IMR-90 (cell line): ENCODE data around the gene HOXA3. TPM values are rescaled to one million over a fixed set of nuclear protein-coding genes. Genes with fewer than 3 reads are reported as not detected.
A peak's percentile ranks its signal among the peaks of the same experiment; 100 is the strongest.

ENCODE experiments used
- ATAC-seq: fragments of 200-7000 bp; cut with Tn5 transposase; 2 replicates; pipeline ENCODE4 v1.9.1; 2020; ENCODE audit warnings: low read depth, mild to moderate bottlenecking, moderate library complexity
- BruUV-seq: library from RNA; stranded (reverse); fragments of 400-500 nt; replicated peaks from 2 replicates; lab custom pipeline; 2021; lab: Mats Ljungman, UMichigan
- CTCF ChIA-PET: fragments of 300-600 bp; formaldehyde crosslinking; extraction: SDS; loops from one replicate; lab custom pipeline; 2021; ENCODE audit warnings: antibody characterized with exemption; lab: Yijun Ruan, JAX
- POLR2A ChIA-PET: fragments of 300-600 bp; sonication (Branson Sonifier 250); formaldehyde crosslinking; loops from one replicate; lab custom pipeline; 2022; ENCODE audit warnings: antibody characterized with exemption; ENCODE audit not compliant: unreplicated experiment; lab: Charles Lee
- DNase-seq: peaks from one replicate; pipeline ENCODE4 v3.0.0; 2013
- H2AFZ ChIP-seq: replicated peaks from 2 replicates; pipeline ENCODE3; 2013; ENCODE audit warnings: low read length, mild to moderate bottlenecking; ENCODE audit not compliant: poor library complexity
- H2AK5ac ChIP-seq: 2 replicates; pipeline ENCODE4 v1.6.1; 2013; ENCODE audit warnings: low read depth, low read length, inconsistent platforms
- H2AK9ac ChIP-seq: replicated peaks from 2 replicates; pipeline ENCODE3; 2013; ENCODE audit warnings: mild to moderate bottlenecking, low read depth, low read length, moderate library complexity; ENCODE audit not compliant: poor library complexity
- H2BK120ac ChIP-seq: 2 replicates; pipeline ENCODE4 v1.6.1; 2013; ENCODE audit warnings: low read depth, low read length, inconsistent platforms
- H2BK15ac ChIP-seq: 3 replicates; pipeline ENCODE4 v1.6.1; 2013; ENCODE audit warnings: low read depth, low read length, inconsistent platforms
- H2BK20ac ChIP-seq: 2 replicates; pipeline ENCODE4 v1.6.1; 2013; ENCODE audit warnings: low read depth, mild to moderate bottlenecking, inconsistent platforms, low read length, moderate library complexity
- H2BK5ac ChIP-seq: 2 replicates; pipeline ENCODE4 v1.6.1; 2013; ENCODE audit warnings: mild to moderate bottlenecking, low read depth, low read length, inconsistent platforms; ENCODE audit not compliant: poor library complexity, severe bottlenecking
- H3K14ac ChIP-seq: replicated peaks from 2 replicates; pipeline ENCODE4 v1.6.1; 2013; ENCODE audit warnings: low read depth, low read length, inconsistent platforms
- H3K18ac ChIP-seq: 2 replicates; pipeline ENCODE4 v1.6.1; 2013; ENCODE audit warnings: low read depth, low read length, control low read depth
- H3K23ac ChIP-seq: 2 replicates; pipeline ENCODE4 v1.6.1; 2013; ENCODE audit warnings: low read depth, low read length, inconsistent platforms
- H3K27ac ChIP-seq: 2 replicates; pipeline ENCODE4 v1.5.1; 2013; ENCODE audit warnings: mild to moderate bottlenecking, control low read depth, low read length; ENCODE audit not compliant: insufficient read depth
- H3K27me3 ChIP-seq: 2 replicates; pipeline ENCODE4 v1.6.1; 2013; ENCODE audit warnings: low read length; ENCODE audit not compliant: control insufficient read depth, insufficient read depth
- H3K36me3 ChIP-seq: 2 replicates; pipeline ENCODE4 v1.6.1; 2013; ENCODE audit warnings: low read length, mixed read lengths; ENCODE audit not compliant: control insufficient read depth, insufficient read depth
- H3K4ac ChIP-seq: 2 replicates; pipeline ENCODE4 v1.6.1; 2013; ENCODE audit warnings: low read depth, low read length, inconsistent platforms
- H3K4me1 ChIP-seq: 2 replicates; pipeline ENCODE4 v1.6.1; 2013; ENCODE audit warnings: low read length, mixed read lengths; ENCODE audit not compliant: control insufficient read depth, insufficient read depth
- H3K4me2 ChIP-seq: 2 replicates; pipeline ENCODE4 v1.6.1; 2013; ENCODE audit warnings: low read depth, mild to moderate bottlenecking, control low read depth, low read length, moderate library complexity
- H3K4me3 ChIP-seq: 2 replicates; pipeline ENCODE4 v1.5.1; 2013; ENCODE audit warnings: low read depth, mild to moderate bottlenecking, control low read depth, low read length, moderate library complexity; ENCODE audit not compliant: insufficient read depth
- H3K56ac ChIP-seq: 2 replicates; pipeline ENCODE4 v1.6.1; 2013; ENCODE audit warnings: low read length, inconsistent platforms; ENCODE audit not compliant: insufficient read depth; ENCODE audit errors: extremely low read depth
- H3K79me1 ChIP-seq, 2 experiments: 2 replicates each; pipeline ENCODE4 v1.6.1; 2013; ENCODE audit warnings: low read length in 2 of 2, inconsistent platforms in 1 of 2, low read depth in 1 of 2
- H3K9ac ChIP-seq: 2 replicates; pipeline ENCODE4 v1.6.1; 2013; ENCODE audit warnings: low read depth, low read length, control low read depth
- H3K9me1 ChIP-seq: 2 replicates; pipeline ENCODE4 v1.6.1; 2013; ENCODE audit warnings: low read length, inconsistent platforms; ENCODE audit not compliant: insufficient read depth
- H3K9me3 ChIP-seq: 2 replicates; pipeline ENCODE4 v1.6.1; 2013; ENCODE audit warnings: low read length; ENCODE audit not compliant: control insufficient read depth, insufficient read depth
- H4K20me1 ChIP-seq: 2 replicates; pipeline ENCODE4 v1.6.1; 2013; ENCODE audit warnings: low read length, inconsistent platforms; ENCODE audit not compliant: insufficient read depth
- H4K5ac ChIP-seq: 2 replicates; pipeline ENCODE4 v1.6.1; 2013; ENCODE audit warnings: mild to moderate bottlenecking, low read depth, low read length, control low read depth
- H4K8ac ChIP-seq, 2 experiments: 2 replicates each; pipeline ENCODE4 v1.6.1; 2013; ENCODE audit warnings: low read depth in 2 of 2, low read length in 2 of 2, control low read depth in 1 of 2, inconsistent platforms in 1 of 2
- H4K91ac ChIP-seq: 2 replicates; pipeline ENCODE4 v1.6.1; 2013; ENCODE audit warnings: low read depth, low read length, inconsistent platforms; ENCODE audit not compliant: insufficient read depth
- BHLHE40 ChIP-seq: fragments of 150-350 bp; IDR thresholded peaks from 2 replicates; pipeline ENCODE4 v1.6.1; 2016; ENCODE audit warnings: mild to moderate bottlenecking, low read depth, low read length
- CEBPB ChIP-seq: IDR thresholded peaks from 2 replicates; pipeline ENCODE4 v1.6.1; 2012; ENCODE audit warnings: low read depth, low read length, improper control_type of control experiment
- CHD1 ChIP-seq: IDR thresholded peaks from 2 replicates; pipeline ENCODE4 v1.6.1; 2012; ENCODE audit warnings: low read depth, low read length, improper control_type of control experiment
- CTCF ChIP-seq: conservative IDR thresholded peaks from 2 replicates; pipeline ENCODE4 v1.5.1; 2012; ENCODE audit warnings: mild to moderate bottlenecking, low read depth, low read length, improper control_type of control experiment
- FOS ChIP-seq: fragments of 150-350 bp; IDR thresholded peaks from 2 replicates; pipeline ENCODE4 v1.6.1; 2016; ENCODE audit warnings: low read depth, low read length
- MAFK ChIP-seq: IDR thresholded peaks from 2 replicates; pipeline ENCODE4 v1.6.1; 2012; ENCODE audit warnings: low read depth, low read length, improper control_type of control experiment
- MAZ ChIP-seq: IDR thresholded peaks from 2 replicates; pipeline ENCODE4 v1.6.1; 2012; ENCODE audit warnings: low read depth, mild to moderate bottlenecking, low read length, improper control_type of control experiment, moderate library complexity, borderline replicate concordance
- MXI1 ChIP-seq: IDR thresholded peaks from 2 replicates; pipeline ENCODE4 v1.6.1; 2012; ENCODE audit warnings: low read depth, mild to moderate bottlenecking, low read length, moderate library complexity, borderline replicate concordance
- POLR2A ChIP-seq: IDR thresholded peaks from 2 replicates; pipeline ENCODE4 v1.6.1; 2012; ENCODE audit warnings: mild to moderate bottlenecking, low read depth, low read length
- RAD21 ChIP-seq: IDR thresholded peaks from 2 replicates; pipeline ENCODE4 v1.6.1; 2012; ENCODE audit warnings: low read length, improper control_type of control experiment
- RCOR1 ChIP-seq: IDR thresholded peaks from 2 replicates; pipeline ENCODE4 v1.6.1; 2012; ENCODE audit warnings: mild to moderate bottlenecking, low read length, improper control_type of control experiment; ENCODE audit not compliant: insufficient replicate concordance
- SMC3 ChIP-seq: fragments of 150-350 bp; IDR thresholded peaks from 2 replicates; pipeline ENCODE4 v1.6.1; 2016; ENCODE audit warnings: low read depth, mild to moderate bottlenecking, antibody characterized with exemption, low read length, moderate library complexity
- WGBS, 2 experiments: methylation state at CpG; one replicate each; pipeline versions ENCODE4 v1.1.5 to v1.1.7; 2013; ENCODE audit warnings: missing lambda C conversion rate in 2 of 2; ENCODE audit not compliant: insufficient read length in 1 of 2; ENCODE audit errors: extremely low coverage in 2 of 2; 5-methylcytosine and 5-hydroxymethylcytosine counted together
- dilution Hi-C: fragments of 300-500 bp; cut with HindIII; formaldehyde crosslinking; loops from one replicate; pipeline ENCODE4 v1.14.3; 2018; ENCODE audit warnings: low sequenced_read_pairs; ENCODE audit not compliant: unreplicated experiment
- in situ Hi-C: fragments of 300-500 bp; cut with MboI; formaldehyde crosslinking; loops from 3 replicates; pipeline ENCODE4 v1.14.3; 2019; ENCODE audit warnings: low sequenced_read_pairs, inconsistent platforms, mixed read lengths
- intact Hi-C: fragments of 100-400 bp; cut with micrococcal nuclease; formaldehyde crosslinking; loops from 2 replicates; pipeline ENCODE4 v1.10.0; 2022
- polyA plus RNA-seq, 3 experiments: library from polyadenylated mRNA; depleted of rRNA; stranded (reverse); fragments of >200 nt; gene quantifications; 2 replicates each; pipeline ENCODE4 v1.2.3, GENCODE V29; 2012; ENCODE audit warnings: low replicate concordance in 1 of 3
- total RNA-seq: library from RNA; depleted of rRNA; stranded (reverse); fragments of >200 nt; gene quantifications from 2 replicates; pipeline ENCODE4 v1.2.3, GENCODE V29; 2012
- TF ChIP-seq, protein P1 (sequence below): fragments of 150-350 bp; IDR thresholded peaks from 2 replicates; pipeline ENCODE4 v1.6.1; 2016; ENCODE audit warnings: low read depth, mild to moderate bottlenecking, low read length, moderate library complexity, borderline replicate concordance

The HOXA3 gene
- total and polyA plus RNA-seq, 2 of the 4 experiments (the other 2 are of a cell fraction): 0.90 to 5.4 TPM

DNA sequence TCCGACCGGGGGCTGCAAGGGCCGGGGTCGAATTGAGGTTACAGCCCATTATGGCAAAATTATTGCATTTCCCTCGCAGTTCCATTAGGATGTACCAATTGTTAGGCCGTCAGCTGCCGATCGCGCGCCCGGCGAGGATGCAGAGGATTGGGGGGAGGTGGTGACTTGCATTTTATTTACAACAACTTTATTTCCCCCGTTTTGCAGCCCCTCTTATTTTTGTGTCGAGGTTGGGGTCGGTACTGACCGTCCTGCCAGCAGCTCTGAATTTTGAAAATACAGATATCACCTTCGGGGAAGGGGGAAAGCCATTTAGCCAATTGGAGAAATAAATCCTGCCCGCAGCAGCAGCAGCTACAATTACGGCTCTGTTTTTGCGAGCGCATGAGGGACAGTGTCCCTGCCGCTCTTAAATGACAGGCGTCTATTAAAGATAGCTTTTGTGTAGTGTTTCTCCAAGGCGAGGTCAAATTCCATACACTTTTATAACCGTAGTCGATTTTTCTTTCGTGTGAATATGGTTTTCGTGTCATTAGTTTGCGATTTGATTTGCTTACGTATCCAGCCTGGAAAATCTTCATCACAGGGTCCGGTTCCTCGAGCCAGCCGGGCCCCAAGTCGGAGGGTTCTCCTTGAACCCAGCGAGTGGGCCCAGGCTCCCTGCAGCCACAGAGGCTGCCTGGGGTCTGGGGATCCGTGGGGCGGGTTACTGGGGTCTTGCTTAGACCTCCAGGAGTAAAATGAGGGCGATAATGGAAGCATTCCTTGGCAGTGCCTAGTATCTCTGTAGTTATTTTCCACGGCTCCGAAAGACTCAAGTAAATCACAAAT, 8.2 kb downstream of the HOXA3 start:
- ChIA-PET CTCF (interaction anchor here (0.5 to 2.0 kb wide), 24 partner anchors 8 to 1887 kb away, joined by 3 to 9 read pairs (median 4); partner anchors contain the start of gene HOXA3), POLR2A (interaction anchor here (1.3 kb wide), 1 partner anchor 36 kb away, joined by 5 read pairs; no protein-coding TSS in a partner anchor)
- Histone ChIP-seq H2AK9ac (no peak overlapping the region), H4K20me1 (no peaks in the 10 kb centered on the region), H2AFZ (peak overlapping the region; percentile 90), H3K4me1 (peaks cover 18% of the 10 kb centered on the region), H4K5ac (peak overlapping the region; percentile 76), H3K18ac (peak overlapping the region; percentile 77), H3K36me3 (peaks cover 9% of the 10 kb centered on the region), H3K14ac (peak overlapping the region; percentile 51), H2BK5ac (peak overlapping the region; percentile 66), H4K8ac (peak overlapping the region; percentile 58 to 84), H3K9me1 (no peaks in the 10 kb centered on the region), H3K4me2 (peak overlapping the region; percentile 83), H2BK15ac (peak overlapping the region; percentile 33; the same call in 2 of the 3 replicates), H3K56ac (peak overlapping the region; percentile 56), H3K9ac (peak overlapping the region; percentile 87), H3K79me1 (peaks cover 9 to 37% of the 10 kb centered on the region in 2 experiments; a peak in 3 of 4 replicates), H4K91ac (peak overlapping the region; percentile 76), H2BK20ac (no peak overlapping the region; the same call in 1 of the 2 replicates), H3K9me3 (no peaks in the 10 kb centered on the region), H3K23ac (peak overlapping the region; percentile 86), H3K4me3 (peak overlapping the region; percentile 40), H2BK120ac (peak overlapping the region; percentile 73), H3K27me3 (no peaks in the 10 kb centered on the region), H3K27ac (peak overlapping the region; percentile 80), H2AK5ac (no peak overlapping the region), H3K4ac (peak overlapping the region; percentile 79)
- BruUV-seq: no TSS peak
- DNase-seq (peak; percentile 72), ATAC-seq (no peak)
- intact Hi-C loops: loop anchor here (1.0 to 5.0 kb wide), 4 partner anchors 458 to 1282 kb away; no protein-coding TSS in a partner anchor
- dilution Hi-C loops: no loop called here
- WGBS, 2 experiments: 0% methylated on average over 2 of the region's 40 CpGs; no CpG with 5 or more reads in 1 of the 2 experiments
- in situ Hi-C loops: loop anchor here (5.0 to 10.0 kb wide), 3 partner anchors 42 to 949 kb away; partner anchors contain the start of gene HOXA2
- TF ChIP-seq MXI1 (no peak), RCOR1 (no peak), CHD1 (no peak), SMC3 (no peak), FOS (no peak), RAD21 (no peak), BHLHE40 (no peak), CTCF (no peak), MAZ (no peak), MAFK (no peak), POLR2A (peak; percentile 45; the same call in 1 of the 2 replicates), CEBPB (no peak)
- TF ChIP-seq, protein P1, sequence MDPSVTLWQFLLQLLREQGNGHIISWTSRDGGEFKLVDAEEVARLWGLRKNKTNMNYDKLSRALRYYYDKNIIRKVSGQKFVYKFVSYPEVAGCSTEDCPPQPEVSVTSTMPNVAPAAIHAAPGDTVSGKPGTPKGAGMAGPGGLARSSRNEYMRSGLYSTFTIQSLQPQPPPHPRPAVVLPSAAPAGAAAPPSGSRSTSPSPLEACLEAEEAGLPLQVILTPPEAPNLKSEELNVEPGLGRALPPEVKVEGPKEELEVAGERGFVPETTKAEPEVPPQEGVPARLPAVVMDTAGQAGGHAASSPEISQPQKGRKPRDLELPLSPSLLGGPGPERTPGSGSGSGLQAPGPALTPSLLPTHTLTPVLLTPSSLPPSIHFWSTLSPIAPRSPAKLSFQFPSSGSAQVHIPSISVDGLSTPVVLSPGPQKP: no peak
